Neutrophil (primary cell): Measurements from ENCODE around the gene TMEM255B.
"Not testable (repeated sequence)": the region's sequence is repeated elsewhere in the genome, so short reads cannot be mapped to it uniquely, and the experiment has no call there.

Experiments used
- H3K27ac ChIP-seq: fragments of 200-600 bp; sonication (generic); 2 replicates; pipeline ENCODE4 v1.5.1; 2016; ENCODE audit warnings: mild to moderate bottlenecking, moderate library complexity
- H3K27me3 ChIP-seq: fragments of 200-600 bp; sonication (generic); 2 replicates; pipeline ENCODE4 v1.6.0; 2016; ENCODE audit warnings: mild to moderate bottlenecking
- H3K36me3 ChIP-seq: fragments of 200-600 bp; sonication (generic); 2 replicates; pipeline ENCODE4 v1.5.1; 2017
- H3K4me1 ChIP-seq, 2 experiments: fragments of 200-600 bp in 1 of 2; sonication (generic) in 1 of 2; 1 replicate in 1 of 2; 2 replicates in 1 of 2; pipeline versions ENCODE4 v1.5.1 to v1.6.1; 2013 to 2016; ENCODE audit warnings: low read depth in 1 of 2, low read length in 1 of 2, mild to moderate bottlenecking in 1 of 2, moderate library complexity in 1 of 2; ENCODE audit not compliant: control insufficient read depth in 1 of 2, insufficient read depth in 1 of 2
- H3K4me3 ChIP-seq, 2 experiments: fragments of 200-600 bp in 1 of 2; sonication (generic) in 1 of 2; 1 replicate in 1 of 2; 2 replicates in 1 of 2; pipeline ENCODE4 v1.5.1; 2013 to 2016; ENCODE audit warnings: low read depth in 1 of 2, low read length in 1 of 2, mild to moderate bottlenecking in 1 of 2, moderate library complexity in 1 of 2
- H3K9me3 ChIP-seq: fragments of 200-600 bp; sonication (generic); 2 replicates; pipeline ENCODE4 v1.5.1; 2016
- CTCF ChIP-seq: fragments of 200-600 bp; sonication (generic); IDR thresholded peaks from 2 replicates; pipeline ENCODE4 v1.5.1; 2016; ENCODE audit warnings: antibody characterized with exemption

TMEM255B gene

GRCh38 chr13:113833111-113833830 lies 74.2 kb downstream of the TMEM255B start:
- no peaks in the 10 kb centered on the region for H3K36me3 ChIP-seq
- no peaks in the 10 kb centered on the region for H3K9me3 ChIP-seq
- no peak overlapping the region for H3K4me3 ChIP-seq
- no peak overlapping the region for H3K27ac ChIP-seq
- no peak for TF ChIP-seq CTCF
- H3K27me3 ChIP-seq: no peaks in the 10 kb centered on the region
- no peaks in the 10 kb centered on the region for H3K4me1 ChIP-seq

DNA sequence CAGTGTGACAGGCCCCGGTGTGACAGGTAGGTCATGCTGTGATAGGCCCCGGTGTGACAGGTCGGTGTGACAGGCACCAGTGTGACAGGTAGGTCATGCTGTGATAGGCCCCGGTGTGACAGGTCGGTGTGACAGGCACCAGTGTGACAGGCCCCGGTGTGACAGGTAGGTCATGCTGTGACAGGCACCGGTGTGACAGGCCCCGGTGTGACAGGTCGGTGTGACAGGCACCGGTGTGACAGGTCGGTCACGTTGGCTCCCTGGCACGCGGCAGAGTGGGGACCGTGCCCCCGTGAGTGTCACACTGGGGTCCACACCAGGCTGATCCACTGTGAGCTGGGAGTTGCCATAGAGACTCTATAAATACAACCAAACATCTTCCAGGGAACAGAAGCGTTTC lies 75.0 kb downstream of the TMEM255B start:
- not testable (repeated sequence) for H3K9me3 ChIP-seq, H3K27ac ChIP-seq, H3K27me3 ChIP-seq, H3K36me3 ChIP-seq, H3K4me1 ChIP-seq, H3K4me3 ChIP-seq

DNA sequence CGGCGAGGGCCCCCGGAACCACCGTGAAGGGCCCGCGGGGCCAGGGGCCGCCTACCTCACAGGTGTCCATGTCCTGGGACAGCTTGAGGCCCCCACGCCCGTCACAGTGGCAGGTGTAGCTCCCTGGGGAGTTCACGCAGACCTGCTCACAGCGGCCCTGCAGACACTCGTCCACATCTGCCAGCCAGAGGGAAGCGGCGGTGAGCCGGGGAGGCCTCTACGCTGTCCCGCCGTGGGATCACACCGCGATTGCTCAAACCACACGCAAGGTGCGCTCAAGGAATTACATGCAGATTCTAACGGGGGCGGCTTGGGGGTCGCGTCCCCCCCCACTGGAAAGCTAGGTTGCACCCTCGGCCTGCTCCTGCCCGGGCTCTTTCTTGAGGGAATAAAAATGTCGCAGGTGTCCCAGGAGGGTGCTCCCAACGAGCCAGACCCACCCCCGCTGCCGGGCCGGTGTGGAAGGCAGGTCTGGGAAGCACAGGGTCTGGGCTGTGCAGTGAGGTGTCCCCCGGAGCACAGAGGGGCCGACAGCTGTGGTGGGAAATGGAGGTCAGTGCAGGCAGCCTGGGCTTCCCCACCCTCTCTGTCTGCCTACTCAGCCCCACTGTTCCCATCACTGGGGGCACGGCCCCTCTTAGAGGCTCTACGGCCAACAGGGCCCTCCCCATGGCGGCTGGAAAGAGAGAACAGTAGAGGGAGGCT lies 75.6 kb downstream of the TMEM255B start:
- H3K36me3 ChIP-seq: no peaks in the 10 kb centered on the region
- H3K27me3 ChIP-seq: peaks cover under 1% of the 10 kb centered on the region
- no peak overlapping the region for H3K27ac ChIP-seq
- no peaks in the 10 kb centered on the region for H3K9me3 ChIP-seq
- TF ChIP-seq CTCF: no peak
- no peaks in the 10 kb centered on the region for H3K4me1 ChIP-seq
- no peak overlapping the region for H3K4me3 ChIP-seq

- H3K27ac ChIP-seq: no peak overlapping the region
- no peaks in the 10 kb centered on the region for H3K4me1 ChIP-seq
- H3K27me3 ChIP-seq: peaks cover 10% of the 10 kb centered on the region
- TF ChIP-seq CTCF: no peak
- H3K9me3 ChIP-seq: no peaks in the 10 kb centered on the region
- no peak overlapping the region for H3K4me3 ChIP-seq
- no peaks in the 10 kb centered on the region for H3K36me3 ChIP-seq
Observed at GRCh38 chr13:113835461-113836270, 76.6 kb downstream of the TMEM255B start.

DNA sequence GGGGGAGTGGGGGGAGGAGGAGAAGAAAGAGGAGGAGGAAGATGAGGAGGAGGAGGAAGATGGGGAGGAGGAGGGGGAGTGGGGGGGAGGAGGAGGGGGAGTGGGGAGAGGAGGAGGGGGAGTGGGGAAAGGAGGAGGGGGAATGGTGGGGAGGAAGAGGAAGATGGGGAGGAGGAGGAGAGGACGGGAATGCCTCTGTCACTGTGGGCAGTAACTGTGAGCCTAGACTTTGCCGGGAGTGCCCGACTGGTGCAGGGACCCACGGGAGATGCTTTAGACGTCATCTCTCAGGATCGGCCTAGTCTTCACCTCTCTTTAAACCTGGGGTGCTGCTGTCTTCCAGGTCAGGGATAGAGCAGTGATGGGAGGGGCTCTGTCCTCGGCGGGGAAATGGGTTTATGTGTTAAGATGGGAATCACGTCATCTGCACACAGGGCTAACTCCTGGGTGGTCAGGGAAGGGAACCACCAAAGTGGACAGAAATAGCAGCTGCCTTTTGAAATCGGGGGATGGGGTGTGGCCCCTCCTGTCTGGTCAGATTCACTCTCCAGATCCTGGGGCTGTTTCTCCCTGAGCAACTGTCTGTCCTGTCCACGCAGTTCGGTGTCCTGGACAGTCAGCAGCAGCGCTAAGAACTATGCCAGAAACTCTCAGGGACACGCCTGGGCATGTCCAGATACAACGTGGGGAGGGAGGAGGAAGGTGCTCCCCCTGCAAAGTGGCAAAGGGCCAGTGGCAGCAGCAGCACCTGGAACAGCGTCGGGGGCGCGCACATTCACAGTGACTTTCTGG lies 77.9 kb downstream of the TMEM255B start:
- Histone ChIP-seq H3K4me1 (no peaks in the 10 kb centered on the region), H3K27ac (no peak overlapping the region)

More for the DNA sequence above, 77.9 kb downstream of the TMEM255B start:
- H3K27me3 ChIP-seq: peaks cover 20% of the 10 kb centered on the region
- no peak for TF ChIP-seq CTCF
- no peaks in the 10 kb centered on the region for H3K36me3 ChIP-seq
- H3K4me3 ChIP-seq: no peak overlapping the region
- H3K9me3 ChIP-seq: no peaks in the 10 kb centered on the region
